Medulla oblongata (tissue), 1 donor: ENCODE measurements around the gene RPTOR.

ENCODE experiments used
- DNase-seq: peaks from one replicate; pipeline ENCODE4 v3.0.0-alpha.2; 2015; ENCODE audit errors: extremely low spot score

The RPTOR gene

DNA sequence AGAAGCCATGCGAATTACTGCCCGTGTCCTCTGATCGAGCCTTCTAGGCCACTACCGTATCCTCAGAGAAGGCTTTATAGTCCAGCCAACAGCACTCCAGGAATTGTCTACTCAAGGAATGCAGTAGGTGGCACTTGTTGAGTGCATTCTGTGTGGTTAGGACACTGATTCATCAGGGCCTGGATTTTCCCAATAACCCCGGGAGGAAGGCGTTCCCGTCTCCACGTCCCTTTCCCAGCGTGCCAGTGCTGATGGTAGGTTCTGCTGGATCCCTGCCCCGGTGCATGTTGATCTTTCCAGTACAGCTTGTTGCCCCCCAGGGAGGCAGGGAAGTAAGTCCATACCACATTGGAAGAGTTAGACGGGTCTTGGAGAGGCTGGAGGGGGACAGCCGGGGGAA, 122.2 kb downstream of the RPTOR start:
- no peak for DNase-seq

GRCh38 chr17:80667462-80668277, 123.0 kb downstream of the RPTOR start:
- no peak for DNase-seq

DNA sequence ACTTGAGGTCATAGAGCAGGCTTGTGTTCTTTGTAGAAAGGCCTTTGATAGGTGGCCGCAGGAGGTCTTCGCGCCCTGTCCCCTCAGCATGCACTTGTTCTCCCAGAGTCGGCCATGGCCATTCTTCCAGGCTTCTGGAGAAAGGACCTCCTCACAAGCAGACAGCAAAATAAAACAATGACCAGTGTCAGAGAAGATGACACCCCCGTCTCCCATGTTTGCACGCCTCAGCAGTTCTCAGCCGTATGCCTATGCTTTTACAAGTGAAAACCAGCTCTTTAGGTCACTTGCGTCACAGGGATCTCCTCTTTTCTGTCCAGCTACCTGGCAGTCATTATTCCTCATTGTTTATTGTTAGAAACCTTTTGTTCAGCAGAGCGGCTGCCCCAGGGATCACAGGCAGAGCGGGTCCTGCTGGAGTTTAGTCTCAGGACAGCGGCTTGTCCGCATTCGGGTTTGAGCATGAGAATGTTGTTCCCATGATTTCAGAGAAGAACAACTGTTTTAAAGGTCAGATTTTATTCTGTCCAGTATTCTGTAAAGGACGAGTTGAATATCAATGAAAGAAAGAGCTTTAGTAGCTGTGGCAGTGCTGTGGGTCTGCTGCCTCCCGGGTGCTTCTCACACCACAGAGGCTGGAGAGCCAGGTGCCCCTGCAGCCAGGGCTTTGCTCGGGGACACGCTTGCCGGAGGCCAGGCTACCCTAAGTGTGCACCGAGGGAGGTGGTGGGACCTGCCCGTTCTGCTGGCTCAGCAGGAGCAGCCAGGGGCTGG, 123.9 kb downstream of the RPTOR start:
- DNase-seq, result no peak

- no peak for DNase-seq
Measured at GRCh38 chr17:80671039-80671824, 126.6 kb downstream of the RPTOR start.

GRCh38 chr17:80671825-80672110, 127.1 kb downstream of the RPTOR start:
- DNase-seq, result no peak

GRCh38 chr17:80673152-80673920, 128.7 kb downstream of the RPTOR start:
- no peak for DNase-seq

DNA sequence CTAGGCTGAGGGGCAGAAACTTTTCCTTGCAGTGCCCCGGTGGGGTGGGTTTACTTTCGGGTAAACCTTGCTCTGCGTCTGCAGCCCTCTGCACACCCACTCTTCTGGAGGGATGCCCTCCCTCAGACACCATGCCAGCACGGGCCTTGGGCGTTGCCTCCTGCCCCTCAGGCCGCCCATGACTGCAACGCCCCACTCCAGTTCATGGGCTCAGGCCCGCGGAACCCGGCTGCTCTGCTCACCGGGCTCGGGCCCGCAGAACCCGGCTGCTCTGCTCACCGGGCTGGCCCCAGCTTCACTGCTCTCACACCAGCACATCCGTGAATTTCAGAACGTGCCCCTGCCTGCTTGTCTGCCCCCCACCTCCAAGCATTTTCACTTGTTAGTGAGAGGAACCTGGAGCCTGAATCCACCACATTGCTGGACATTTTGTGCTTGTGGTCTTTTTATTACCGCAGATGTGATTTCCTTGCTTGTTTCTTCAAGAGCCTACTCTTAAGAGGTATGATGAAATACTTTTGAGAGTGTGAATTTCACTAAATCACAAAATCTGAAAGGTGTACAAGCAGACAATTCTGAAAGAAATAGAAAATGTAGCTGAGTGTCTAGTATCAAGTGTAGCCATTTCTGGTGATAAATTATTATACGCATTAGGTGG, 130.9 kb downstream of the RPTOR start:
- DNase-seq, result no peak

GRCh38 chr17:80676096-80676466, 131.4 kb downstream of the RPTOR start:
- DNase-seq, result no peak

DNA sequence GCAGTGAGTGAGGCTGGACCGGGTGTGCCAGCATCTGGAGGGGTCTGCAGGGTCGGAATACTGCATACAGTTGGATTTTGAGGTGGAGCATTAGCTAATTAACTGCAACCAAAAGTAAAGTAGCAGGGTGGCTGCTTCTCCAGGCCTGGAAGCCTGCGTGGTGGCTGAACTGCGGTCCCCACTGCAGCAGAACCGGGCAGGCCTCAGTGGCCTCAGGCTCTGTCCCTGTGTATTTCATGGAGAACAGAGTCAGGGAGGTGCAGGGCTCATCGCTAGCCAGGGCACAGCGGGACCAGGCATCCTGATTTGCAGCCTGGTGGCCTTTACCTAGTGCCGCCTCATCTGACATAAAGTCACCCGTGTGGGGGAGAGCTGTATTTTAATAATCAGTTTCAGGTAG, 131.9 kb downstream of the RPTOR start:
- no peak for DNase-seq

DNA sequence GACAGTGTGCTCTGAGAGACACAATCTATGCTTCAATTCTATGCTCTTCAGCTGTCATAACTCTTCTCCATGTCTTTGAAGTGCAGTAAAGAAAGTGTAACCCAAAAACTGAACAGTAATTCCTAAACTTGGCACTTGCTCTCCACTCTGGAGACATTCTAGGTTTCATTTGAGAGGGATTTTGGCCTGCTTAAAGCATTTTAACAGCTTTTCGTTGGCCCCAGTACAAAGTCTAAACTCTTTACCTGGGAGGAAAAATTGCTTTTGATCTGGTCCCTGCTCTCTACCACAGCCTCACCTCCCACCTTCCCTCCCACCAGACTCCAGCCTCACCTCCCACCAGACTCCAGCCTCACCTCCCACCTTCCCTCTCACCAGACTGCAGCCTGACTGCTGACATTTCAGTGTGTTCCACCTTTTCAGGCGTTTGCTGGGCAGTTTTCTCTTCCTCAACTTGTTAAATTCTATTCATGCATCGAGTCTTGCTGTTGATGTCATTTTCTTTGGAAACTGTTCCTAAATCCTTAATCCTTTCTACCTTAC, 132.6 kb downstream of the RPTOR start:
- no peak for DNase-seq

DNA sequence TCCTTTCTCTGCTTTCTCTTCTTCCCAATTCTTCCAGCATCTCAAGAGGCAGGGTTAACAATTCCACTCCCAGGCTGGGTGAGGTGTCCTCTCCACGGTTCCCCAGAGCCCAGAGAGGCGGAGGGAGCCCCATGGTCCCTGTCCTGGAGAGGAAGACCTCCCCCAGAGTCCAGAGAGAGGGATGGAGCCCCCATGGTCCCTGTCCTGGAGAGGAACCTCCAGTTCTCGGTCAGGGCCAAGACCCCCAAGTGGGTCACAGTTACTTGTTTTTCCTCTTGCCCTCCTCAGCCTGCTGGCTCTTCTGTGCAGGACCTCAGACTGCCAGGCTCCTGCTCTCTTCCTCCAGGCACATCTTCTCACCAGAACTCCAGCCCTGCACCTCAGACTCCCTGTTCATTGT, 135.2 kb downstream of the RPTOR start:
- no peak for DNase-seq

DNA sequence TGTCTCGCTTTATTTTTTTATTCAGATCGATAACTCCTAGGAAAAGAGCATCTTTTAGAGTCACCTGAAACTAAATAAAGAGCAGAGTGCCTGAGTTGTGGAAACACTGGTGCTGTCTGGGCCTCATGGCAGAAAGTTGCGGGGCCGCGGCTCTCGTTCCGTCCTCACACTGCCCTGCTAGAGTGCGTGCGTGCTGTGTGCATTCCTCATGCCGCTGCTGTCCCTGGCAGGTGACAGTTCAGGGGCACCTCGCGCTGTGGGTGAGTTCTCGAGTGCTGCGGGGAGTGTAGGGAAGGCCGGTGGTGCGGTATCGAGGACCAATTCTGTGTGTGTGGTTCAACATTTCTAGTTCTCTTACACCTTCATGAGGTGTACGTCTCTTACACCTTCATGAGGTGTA, 136.6 kb downstream of the RPTOR start:
- no peak for DNase-seq

GRCh38 chr17:80682372-80682771, 137.7 kb downstream of the RPTOR start:
- no peak for DNase-seq

DNA sequence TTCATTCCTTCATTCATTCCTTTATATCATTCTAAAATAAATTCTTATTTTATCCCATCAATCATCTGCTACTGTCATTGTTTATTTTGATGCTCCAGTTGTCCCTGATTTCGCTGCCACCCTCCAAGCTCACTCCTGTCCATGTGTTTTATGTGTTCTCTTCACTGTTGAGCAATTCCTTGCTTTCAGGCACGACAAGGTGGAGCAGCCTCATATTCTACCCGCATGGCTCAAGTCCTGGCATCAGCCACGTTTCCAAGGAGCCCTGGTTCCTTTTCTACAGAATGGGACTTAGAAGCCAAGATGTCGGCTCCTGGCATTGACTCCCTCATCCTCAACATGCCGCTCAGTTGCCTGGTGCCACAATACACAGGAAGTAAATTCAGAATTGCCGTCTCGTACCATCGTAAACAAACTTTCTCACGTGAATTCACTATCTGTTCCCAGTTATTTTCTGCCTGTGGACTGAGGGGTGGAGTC, 139.0 kb downstream of the RPTOR start:
- peak; percentile 72 for DNase-seq

DNA sequence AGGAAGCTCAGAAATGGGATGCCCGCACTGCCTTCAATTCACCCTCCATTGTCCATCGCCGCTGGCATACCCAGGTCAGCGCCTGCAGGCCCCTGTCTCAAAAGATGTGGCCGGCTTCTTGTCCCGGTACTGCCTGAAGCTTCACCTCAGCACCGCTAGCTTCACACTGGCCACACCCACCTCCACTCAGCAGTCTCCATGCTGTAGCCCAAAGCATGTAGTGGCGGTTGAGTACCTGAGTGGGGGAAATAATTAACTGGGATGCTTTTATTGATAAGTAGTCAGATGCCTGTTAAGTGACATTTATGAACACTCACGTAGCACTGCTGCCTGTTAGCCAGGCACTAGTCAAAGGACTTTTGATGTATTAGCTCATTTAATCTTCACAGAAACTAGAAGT, 143.2 kb downstream of the RPTOR start:
- no peak for DNase-seq

DNA sequence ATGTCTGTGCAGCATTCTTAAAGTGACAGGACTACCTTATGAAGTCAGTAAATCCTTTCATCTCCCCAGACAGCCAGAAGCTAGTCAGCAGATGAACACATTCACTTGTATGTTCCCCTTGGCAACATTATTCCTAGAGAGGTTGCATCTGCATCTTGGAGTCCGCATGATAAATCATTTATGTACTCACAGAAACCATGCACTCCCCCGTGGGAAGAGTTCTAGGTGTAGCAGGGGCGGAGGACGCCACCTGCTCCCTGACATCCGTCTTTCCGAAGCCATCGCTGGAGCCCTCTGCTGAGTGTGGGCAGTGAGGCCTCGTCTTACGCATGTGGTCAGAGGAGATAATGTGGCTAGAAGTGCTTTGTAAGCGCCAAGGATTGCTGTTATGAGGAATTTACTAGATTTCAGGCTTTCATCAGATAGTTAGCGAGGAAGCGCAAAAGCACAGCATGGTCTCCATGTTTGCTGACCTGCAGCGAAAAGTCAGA, 144.5 kb downstream of the RPTOR start:
- no peak for DNase-seq

- no peak for DNase-seq
Measured at GRCh38 chr17:80691784-80692183, 147.1 kb downstream of the RPTOR start.

- peak; percentile 64 for DNase-seq
Measured at GRCh38 chr17:80692931-80693467, 148.4 kb downstream of the RPTOR start.

DNA sequence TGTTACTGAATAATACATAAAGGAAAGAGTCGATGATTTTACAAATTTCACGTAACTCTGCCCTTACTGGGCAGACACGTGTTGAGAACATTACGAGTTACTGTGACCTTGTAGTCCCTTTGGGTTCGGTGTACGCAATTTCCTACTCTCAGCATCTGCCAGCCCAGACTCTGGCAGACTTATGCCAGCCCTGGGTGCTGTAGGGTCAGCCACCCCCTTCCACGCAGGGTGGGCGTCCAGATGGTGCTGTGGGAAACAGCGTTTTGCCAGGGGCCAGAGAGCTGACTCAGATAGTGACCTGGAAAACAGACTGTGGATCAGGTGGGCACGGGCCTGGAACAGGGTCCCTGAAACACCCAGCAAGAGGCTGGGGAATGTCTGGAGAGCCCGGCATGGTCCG, 148.9 kb downstream of the RPTOR start:
- DNase-seq, result no peak
